Neural cell (in vitro differentiated cells): ENCODE results near the gene MCFD2. TPM values are rescaled to one million over a fixed set of nuclear protein-coding genes. Genes with fewer than 3 reads are reported as not detected.

Experiments
- H2AFZ ChIP-seq: fragments of 200-600, 300-800 bp; sonication (generic), shearing (Covaris generic); 2 replicates; pipeline ENCODE4 v1.6.0; 2014; ENCODE audit warnings: low read depth, mild to moderate bottlenecking, antibody characterized with exemption, low read length, moderate library complexity
- H3F3A ChIP-seq: fragments of 200-600 bp; shearing (Covaris generic); 2 replicates; pipeline ENCODE4 v1.6.1; 2016; ENCODE audit warnings: mild to moderate bottlenecking, moderate library complexity, mixed read lengths, antibody characterized with exemption, low read length; ENCODE audit not compliant: insufficient read depth, poor library complexity, severe bottlenecking
- H3K27ac ChIP-seq: fragments of 200-600, 300-800 bp; sonication (generic), shearing (Covaris generic); 2 replicates; pipeline ENCODE4 v1.5.1; 2014; ENCODE audit warnings: mild to moderate bottlenecking, low read length, moderate library complexity
- H3K27me3 ChIP-seq: fragments of 300-800, 200-600 bp; sonication (generic), shearing (Covaris generic); 2 replicates; pipeline ENCODE4 v1.6.0; 2014; ENCODE audit warnings: mild to moderate bottlenecking, low read depth, low read length, moderate library complexity; ENCODE audit not compliant: insufficient read depth
- H3K36me3 ChIP-seq: fragments of 300-800, 200-600 bp; sonication (generic), shearing (Covaris generic); 2 replicates; pipeline ENCODE4 v1.5.1; 2014; ENCODE audit warnings: mild to moderate bottlenecking, antibody characterized with exemption, low read length, moderate library complexity; ENCODE audit not compliant: insufficient read depth
- H3K4me2 ChIP-seq: fragments of 300-800, 200-600 bp; sonication (generic), shearing (Covaris generic); 2 replicates; pipeline ENCODE4 v1.6.0; 2014; ENCODE audit warnings: mild to moderate bottlenecking, low read length
- H3K4me3 ChIP-seq: fragments of 300-800, 200-600 bp; sonication (generic), shearing (Covaris generic); 2 replicates; pipeline ENCODE4 v1.5.1; 2014; ENCODE audit warnings: mild to moderate bottlenecking, low read length, moderate library complexity
- H3K79me2 ChIP-seq: fragments of 200-600 bp; shearing (Covaris generic); replicated peaks from 2 replicates; pipeline ENCODE4 v1.6.0; 2014; ENCODE audit warnings: mild to moderate bottlenecking, low read length, moderate library complexity; ENCODE audit not compliant: insufficient read depth
- H3K9ac ChIP-seq: fragments of 300-800, 200-600 bp; sonication (generic), shearing (Covaris generic); 2 replicates; pipeline ENCODE4 v1.6.1; 2016; ENCODE audit warnings: mild to moderate bottlenecking, low read length, mixed read lengths
- H3K9me2 ChIP-seq: fragments of 200-600 bp; shearing (Covaris generic); 2 replicates; pipeline ENCODE4 v1.6.1; 2016; ENCODE audit warnings: mild to moderate bottlenecking, low read length, mixed read lengths; ENCODE audit not compliant: insufficient read depth
- H3K9me3 ChIP-seq: fragments of 200-600, 300-800 bp; sonication (generic), shearing (Covaris generic); 2 replicates; pipeline ENCODE4 v1.6.1; 2016; ENCODE audit warnings: mild to moderate bottlenecking, mixed run types, low read length, moderate library complexity, mixed read lengths
- H4K20me1 ChIP-seq: fragments of 200-600 bp; shearing (Covaris generic); 2 replicates; pipeline ENCODE4 v1.6.1; 2016; ENCODE audit warnings: mild to moderate bottlenecking, mixed run types; ENCODE audit not compliant: insufficient read depth
- CTCF ChIP-seq: fragments of 450-650 bp; IDR thresholded peaks from 2 replicates; pipeline ENCODE4 v1.5.1; 2014; ENCODE audit warnings: antibody characterized with exemption, mild to moderate bottlenecking, moderate library complexity; ENCODE audit not compliant: poor library complexity, severe bottlenecking
- EP300 ChIP-seq: fragments of 450-650 bp; conservative IDR thresholded peaks from 2 replicates; pipeline ENCODE4 v1.6.1; 2014; ENCODE audit warnings: antibody characterized with exemption, mild to moderate bottlenecking, moderate library complexity; ENCODE audit not compliant: poor library complexity, severe bottlenecking
- EZH2 ChIP-seq: fragments of 200-600, 300-800 bp; shearing (Covaris generic), sonication (generic); IDR thresholded peaks from 2 replicates; pipeline ENCODE4 v1.6.1; 2014; ENCODE audit warnings: antibody characterized with exemption, low read length, borderline replicate concordance, mild to moderate bottlenecking; ENCODE audit not compliant: insufficient read depth, poor library complexity, severe bottlenecking
- MXI1 ChIP-seq: fragments of 450-650 bp; conservative IDR thresholded peaks from 2 replicates; pipeline ENCODE4 v1.6.1; 2014; ENCODE audit warnings: antibody characterized with exemption, mild to moderate bottlenecking; ENCODE audit not compliant: poor library complexity, severe bottlenecking
- POLR2AphosphoS5 ChIP-seq: IDR thresholded peaks from 2 replicates; pipeline ENCODE4 v1.6.1; 2012
- RAD21 ChIP-seq: fragments of 450-650 bp; conservative IDR thresholded peaks from 2 replicates; pipeline ENCODE4 v1.6.1; 2014; ENCODE audit warnings: antibody characterized with exemption, mild to moderate bottlenecking, moderate library complexity
- REST ChIP-seq: IDR thresholded peaks from 2 replicates; pipeline ENCODE4 v1.6.1; 2012; ENCODE audit warnings: borderline replicate concordance
- SMC3 ChIP-seq: fragments of 450-650 bp; conservative IDR thresholded peaks from 2 replicates; pipeline ENCODE4 v1.6.1; 2014; ENCODE audit warnings: antibody characterized with exemption, mild to moderate bottlenecking, moderate library complexity; ENCODE audit not compliant: poor library complexity
- TAF1 ChIP-seq: IDR thresholded peaks from 2 replicates; pipeline ENCODE4 v1.6.1; 2012; ENCODE audit warnings: low read depth
- polyA plus RNA-seq: library from polyadenylated mRNA; depleted of rRNA; stranded (reverse); fragments of >200 nt; gene quantifications from 2 replicates; pipeline ENCODE4 v1.2.3, GENCODE V29; 2014

Gene MCFD2
- polyA plus RNA-seq, 1 donor from 2014 or later = 78.8 TPM

GRCh38 chr2:46854260-46854659 lies 61.3 kb downstream of the MCFD2 start:
- H3K4me2 ChIP-seq = no peak overlapping the region
- no peaks in the 10 kb centered on the region for H3K79me2 ChIP-seq
- H3K4me3 ChIP-seq = no peak overlapping the region
- TF ChIP-seq CTCF = no peak
- TF ChIP-seq EZH2 = no peak
- no peak for TF ChIP-seq TAF1
- no peak for TF ChIP-seq MXI1
- H3K9me2 ChIP-seq = no peaks in the 10 kb centered on the region
- no peaks in the 10 kb centered on the region for H4K20me1 ChIP-seq
- no peak overlapping the region for H2AFZ ChIP-seq
- no peaks in the 10 kb centered on the region for H3F3A ChIP-seq
- H3K9ac ChIP-seq = no peak overlapping the region
- H3K27ac ChIP-seq = no peak overlapping the region
- no peaks in the 10 kb centered on the region for H3K36me3 ChIP-seq
- H3K9me3 ChIP-seq = no peaks in the 10 kb centered on the region
- H3K27me3 ChIP-seq = no peaks in the 10 kb centered on the region

- no peak overlapping the region for H3K4me3 ChIP-seq
- H3K4me2 ChIP-seq = no peak overlapping the region
- no peaks in the 10 kb centered on the region for H3K27me3 ChIP-seq
- H3K27ac ChIP-seq = no peak overlapping the region
- no peak for TF ChIP-seq TAF1
- TF ChIP-seq CTCF = no peak
- TF ChIP-seq SMC3 = no peak
- TF ChIP-seq EZH2 = no peak
- no peak for TF ChIP-seq EP300
- no peak for TF ChIP-seq POLR2AphosphoS5
- no peak for TF ChIP-seq REST
- TF ChIP-seq RAD21 = no peak
- no peak overlapping the region for H2AFZ ChIP-seq
- H3K79me2 ChIP-seq = no peaks in the 10 kb centered on the region
- no peaks in the 10 kb centered on the region for H3K9me2 ChIP-seq
- no peaks in the 10 kb centered on the region for H4K20me1 ChIP-seq
- H3K9ac ChIP-seq = no peak overlapping the region
- no peaks in the 10 kb centered on the region for H3K36me3 ChIP-seq
- no peaks in the 10 kb centered on the region for H3F3A ChIP-seq
- H3K9me3 ChIP-seq = no peaks in the 10 kb centered on the region
These were observed 63.0 kb downstream of the MCFD2 start for GRCh38 chr2:46852598-46852997.
